K562 (cell line): ENCODE results near the gene CNRIP1. TPM values are rescaled to one million over a fixed set of nuclear protein-coding genes. Genes with fewer than 3 reads are reported as not detected.

Experiments used
- BACH1 ChIP-seq: fragments of 200-800 bp; sonication (Bioruptor generic); IDR thresholded peaks from 2 replicates; pipeline ENCODE4 v1.6.1; 2016; ENCODE audit warnings: missing genetic modification characterization, missing compliant biosample characterization
- CBFB ChIP-seq: sonication (generic); formaldehyde crosslinking; IDR thresholded peaks from 2 replicates; pipeline ENCODE4 v1.4.0; 2020; ENCODE audit warnings: mild to moderate bottlenecking, missing genetic modification reagents
- DNMT1 ChIP-seq: fragments of 450-650 bp; IDR thresholded peaks from 2 replicates; pipeline ENCODE4 v1.6.1; 2016; ENCODE audit warnings: antibody characterized with exemption, mild to moderate bottlenecking
- ESRRB ChIP-seq: fragments of 250-450 bp; sonication (Bioruptor Pico); IDR thresholded peaks from 2 replicates; pipeline ENCODE4 v1.5.0; 2020; ENCODE audit warnings: mild to moderate bottlenecking, moderate library complexity, borderline replicate concordance
- MECOM ChIP-seq: fragments of 250-450 bp; sonication (Bioruptor Pico); IDR thresholded peaks from 2 replicates; pipeline ENCODE4 v1.8.0; 2022; ENCODE audit warnings: inconsistent platforms
- POLR2AphosphoS2 ChIP-seq: IDR thresholded peaks from 2 replicates; pipeline ENCODE4 v1.6.1; 2012; ENCODE audit warnings: low read length, improper control_type of control experiment
- PRPF4 ChIP-seq: fragments of 200-400 bp; formaldehyde crosslinking; IDR thresholded peaks from one replicate; pipeline ENCODE4 v1.6.1; 2017; ENCODE audit warnings: low read length, low read depth, mild to moderate bottlenecking; ENCODE audit not compliant: insufficient read depth, poor library complexity, severe bottlenecking
- SAFB2 ChIP-seq: fragments of 200-400 bp; formaldehyde crosslinking; IDR thresholded peaks from 2 replicates; pipeline ENCODE4 v1.6.1; 2018; ENCODE audit warnings: borderline replicate concordance, low read length, low read depth, moderate library complexity; ENCODE audit not compliant: severe bottlenecking
- SMAD1 ChIP-seq: fragments of 150-350 bp; IDR thresholded peaks from 2 replicates; pipeline ENCODE4 v1.6.1; 2014; ENCODE audit warnings: low read length, low read depth; ENCODE audit not compliant: partially characterized antibody
- ZFX ChIP-seq: sonication (generic); formaldehyde crosslinking; IDR thresholded peaks from 2 replicates; pipeline ENCODE4 v1.8.0; 2022; ENCODE audit warnings: mild to moderate bottlenecking, missing genetic modification reagents, moderate library complexity
- ZNF274 ChIP-seq: IDR thresholded peaks from 2 replicates; pipeline ENCODE4 v1.6.1; 2011; ENCODE audit warnings: low read depth, mild to moderate bottlenecking, low read length, moderate library complexity, borderline replicate concordance
- ZNF507 ChIP-seq: conservative IDR thresholded peaks from 2 replicates; pipeline ENCODE4 v1.6.1; 2017; ENCODE audit warnings: missing genetic modification characterization, missing compliant biosample characterization
- ZNF764 ChIP-seq: fragments of 250-450 bp; sonication (Bioruptor Pico); IDR thresholded peaks from 2 replicates; pipeline ENCODE4 v1.4.0; 2020; ENCODE audit warnings: low read depth, mild to moderate bottlenecking, moderate library complexity
- polyA plus RNA-seq, 8 experiments: library from polyadenylated mRNA; depleted of rRNA in 4 of 8; stranded (reverse) in 5 of 8; unstranded in 3 of 8; fragments of >200 nt; fragmentation: Nextera tagmentation in 2 of 8; fragmentation: Illumina TruSeq in 1 of 8; extraction: Ambion mirVana in 2 of 8; extraction: Trizol in 1 of 8; gene quantifications; 2 replicates each; pipeline versions ENCODE4 v1.2.1 to v1.2.3, GENCODE V29; 2011 to 2014; ENCODE audit warnings: inconsistent platforms in 1 of 8, missing spikeins in 1 of 8
- total RNA-seq, 7 experiments: library from RNA; depleted of rRNA in 6 of 7; stranded (reverse); fragments of >200 nt in 6 of 7; fragmentation: Illumina TruSeq in 2 of 7; extraction: Trizol in 2 of 7; gene quantifications; 2 replicates each; pipeline versions ENCODE4 v1.2.1 to v1.2.3, GENCODE V29; 2011 to 2021; ENCODE audit warnings: low replicate concordance in 1 of 7
- TF ChIP-seq, protein P1 (sequence below): sonication (generic); formaldehyde crosslinking; IDR thresholded peaks from 2 replicates; pipeline ENCODE4 v1.8.0; 2022; ENCODE audit warnings: mild to moderate bottlenecking, missing genetic modification reagents
- TF ChIP-seq, protein P2 (sequence below): fragments of 450-650 bp; conservative IDR thresholded peaks from 2 replicates; pipeline ENCODE4 v1.6.1; 2016; ENCODE audit warnings: missing genetic modification characterization, low read depth, mild to moderate bottlenecking, missing compliant biosample characterization, moderate library complexity
- TF ChIP-seq, protein P3 (sequence below): sonication (generic); formaldehyde crosslinking; IDR thresholded peaks from 2 replicates; pipeline ENCODE4 v1.8.0; 2022; ENCODE audit warnings: mild to moderate bottlenecking, missing genetic modification reagents
- TF ChIP-seq, protein P4 (sequence below), 2 experiments: fragments of 150-350 bp in 1 of 2; IDR thresholded peaks; 2 replicates each; pipeline ENCODE4 v1.6.1; 2012 to 2016; ENCODE audit warnings: low read depth in 2 of 2, low read length in 2 of 2, mild to moderate bottlenecking in 1 of 2, moderate library complexity in 1 of 2

The CNRIP1 gene
- total and polyA plus RNA-seq, 9 of the 15 experiments (the other 6 are each of a cell fraction or from before 2014, with no cell fraction given) = 0.59 to 2.1 (median 1.5) TPM

DNA sequence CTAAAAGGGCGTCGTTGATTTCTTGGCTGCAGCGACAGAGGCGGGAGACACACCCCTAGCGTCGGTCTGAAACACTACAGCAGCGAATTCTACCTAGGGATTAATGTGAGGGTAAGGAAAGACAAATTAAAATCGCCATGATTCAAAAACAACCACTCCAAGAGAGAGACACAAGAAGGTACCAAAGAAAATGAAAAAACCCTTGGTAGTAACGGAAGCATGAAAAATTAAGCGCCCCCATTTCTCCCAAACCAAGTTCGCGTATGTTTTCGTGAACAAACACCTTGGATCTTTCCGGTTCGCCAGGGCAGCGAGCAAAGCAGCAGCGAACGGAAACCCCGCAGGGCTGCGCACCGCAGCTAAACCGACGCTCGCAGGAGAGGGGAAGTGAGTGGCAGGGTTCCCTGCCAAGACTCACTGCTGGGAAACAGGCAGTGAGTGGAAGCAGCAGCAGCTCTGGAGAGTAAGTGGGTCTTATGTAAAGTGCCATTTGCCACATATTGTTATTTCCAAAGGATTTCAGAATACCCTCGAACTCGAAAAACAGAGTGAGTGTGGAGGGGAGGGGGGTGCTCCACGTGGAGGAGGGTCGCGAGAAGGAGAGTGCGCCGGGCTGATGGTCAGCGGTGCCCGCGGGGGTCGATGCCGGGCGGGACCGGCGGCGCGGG, 68.4 kb downstream of the CNRIP1 start (continued):
- TF ChIP-seq, protein P1, sequence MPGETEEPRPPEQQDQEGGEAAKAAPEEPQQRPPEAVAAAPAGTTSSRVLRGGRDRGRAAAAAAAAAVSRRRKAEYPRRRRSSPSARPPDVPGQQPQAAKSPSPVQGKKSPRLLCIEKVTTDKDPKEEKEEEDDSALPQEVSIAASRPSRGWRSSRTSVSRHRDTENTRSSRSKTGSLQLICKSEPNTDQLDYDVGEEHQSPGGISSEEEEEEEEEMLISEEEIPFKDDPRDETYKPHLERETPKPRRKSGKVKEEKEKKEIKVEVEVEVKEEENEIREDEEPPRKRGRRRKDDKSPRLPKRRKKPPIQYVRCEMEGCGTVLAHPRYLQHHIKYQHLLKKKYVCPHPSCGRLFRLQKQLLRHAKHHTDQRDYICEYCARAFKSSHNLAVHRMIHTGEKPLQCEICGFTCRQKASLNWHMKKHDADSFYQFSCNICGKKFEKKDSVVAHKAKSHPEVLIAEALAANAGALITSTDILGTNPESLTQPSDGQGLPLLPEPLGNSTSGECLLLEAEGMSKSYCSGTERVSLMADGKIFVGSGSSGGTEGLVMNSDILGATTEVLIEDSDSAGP (CRISPR knock-in tag) = no peak
- no peak for TF ChIP-seq PRPF4
- no peak for TF ChIP-seq ZFX (CRISPR knock-in tag)
- no peak for TF ChIP-seq ZNF274
- TF ChIP-seq ZNF764 (CRISPR knock-in tag) = no peak
- TF ChIP-seq DNMT1 = no peak
- TF ChIP-seq ESRRB = no peak
- TF ChIP-seq SAFB2 = no peak
- TF ChIP-seq SMAD1 = no peak
- no peak for TF ChIP-seq POLR2AphosphoS2
- TF ChIP-seq, protein P2, sequence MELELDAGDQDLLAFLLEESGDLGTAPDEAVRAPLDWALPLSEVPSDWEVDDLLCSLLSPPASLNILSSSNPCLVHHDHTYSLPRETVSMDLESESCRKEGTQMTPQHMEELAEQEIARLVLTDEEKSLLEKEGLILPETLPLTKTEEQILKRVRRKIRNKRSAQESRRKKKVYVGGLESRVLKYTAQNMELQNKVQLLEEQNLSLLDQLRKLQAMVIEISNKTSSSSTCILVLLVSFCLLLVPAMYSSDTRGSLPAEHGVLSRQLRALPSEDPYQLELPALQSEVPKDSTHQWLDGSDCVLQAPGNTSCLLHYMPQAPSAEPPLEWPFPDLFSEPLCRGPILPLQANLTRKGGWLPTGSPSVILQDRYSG (tag) = no peak
- no peak for TF ChIP-seq CBFB
- TF ChIP-seq, protein P3, sequence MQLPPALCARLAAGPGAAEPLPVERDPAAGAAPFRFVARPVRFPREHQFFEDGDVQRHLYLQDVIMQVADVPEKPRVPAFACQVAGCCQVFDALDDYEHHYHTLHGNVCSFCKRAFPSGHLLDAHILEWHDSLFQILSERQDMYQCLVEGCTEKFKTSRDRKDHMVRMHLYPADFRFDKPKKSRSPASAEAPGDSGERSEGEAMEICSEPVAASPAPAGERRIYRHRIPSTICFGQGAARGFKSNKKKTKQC (CRISPR knock-in tag) = no peak
- TF ChIP-seq BACH1 (tag) = no peak
- no peak for TF ChIP-seq ZNF507 (tag)
- TF ChIP-seq, protein P4, sequence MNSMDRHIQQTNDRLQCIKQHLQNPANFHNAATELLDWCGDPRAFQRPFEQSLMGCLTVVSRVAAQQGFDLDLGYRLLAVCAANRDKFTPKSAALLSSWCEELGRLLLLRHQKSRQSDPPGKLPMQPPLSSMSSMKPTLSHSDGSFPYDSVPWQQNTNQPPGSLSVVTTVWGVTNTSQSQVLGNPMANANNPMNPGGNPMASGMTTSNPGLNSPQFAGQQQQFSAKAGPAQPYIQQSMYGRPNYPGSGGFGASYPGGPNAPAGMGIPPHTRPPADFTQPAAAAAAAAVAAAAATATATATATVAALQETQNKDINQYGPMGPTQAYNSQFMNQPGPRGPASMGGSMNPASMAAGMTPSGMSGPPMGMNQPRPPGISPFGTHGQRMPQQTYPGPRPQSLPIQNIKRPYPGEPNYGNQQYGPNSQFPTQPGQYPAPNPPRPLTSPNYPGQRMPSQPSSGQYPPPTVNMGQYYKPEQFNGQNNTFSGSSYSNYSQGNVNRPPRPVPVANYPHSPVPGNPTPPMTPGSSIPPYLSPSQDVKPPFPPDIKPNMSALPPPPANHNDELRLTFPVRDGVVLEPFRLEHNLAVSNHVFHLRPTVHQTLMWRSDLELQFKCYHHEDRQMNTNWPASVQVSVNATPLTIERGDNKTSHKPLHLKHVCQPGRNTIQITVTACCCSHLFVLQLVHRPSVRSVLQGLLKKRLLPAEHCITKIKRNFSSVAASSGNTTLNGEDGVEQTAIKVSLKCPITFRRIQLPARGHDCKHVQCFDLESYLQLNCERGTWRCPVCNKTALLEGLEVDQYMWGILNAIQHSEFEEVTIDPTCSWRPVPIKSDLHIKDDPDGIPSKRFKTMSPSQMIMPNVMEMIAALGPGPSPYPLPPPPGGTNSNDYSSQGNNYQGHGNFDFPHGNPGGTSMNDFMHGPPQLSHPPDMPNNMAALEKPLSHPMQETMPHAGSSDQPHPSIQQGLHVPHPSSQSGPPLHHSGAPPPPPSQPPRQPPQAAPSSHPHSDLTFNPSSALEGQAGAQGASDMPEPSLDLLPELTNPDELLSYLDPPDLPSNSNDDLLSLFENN (IDR thresholded peaks at IDR 0.05; ENCODE audit: low read depth in 2 of 2, low read length in 2 of 2) = no peak; a peak in 1 of 4 replicates
- TF ChIP-seq MECOM (CRISPR knock-in tag) = no peak
